ENCODE measurements around the gene PLEKHD1.

Gene PLEKHD1

DNA sequence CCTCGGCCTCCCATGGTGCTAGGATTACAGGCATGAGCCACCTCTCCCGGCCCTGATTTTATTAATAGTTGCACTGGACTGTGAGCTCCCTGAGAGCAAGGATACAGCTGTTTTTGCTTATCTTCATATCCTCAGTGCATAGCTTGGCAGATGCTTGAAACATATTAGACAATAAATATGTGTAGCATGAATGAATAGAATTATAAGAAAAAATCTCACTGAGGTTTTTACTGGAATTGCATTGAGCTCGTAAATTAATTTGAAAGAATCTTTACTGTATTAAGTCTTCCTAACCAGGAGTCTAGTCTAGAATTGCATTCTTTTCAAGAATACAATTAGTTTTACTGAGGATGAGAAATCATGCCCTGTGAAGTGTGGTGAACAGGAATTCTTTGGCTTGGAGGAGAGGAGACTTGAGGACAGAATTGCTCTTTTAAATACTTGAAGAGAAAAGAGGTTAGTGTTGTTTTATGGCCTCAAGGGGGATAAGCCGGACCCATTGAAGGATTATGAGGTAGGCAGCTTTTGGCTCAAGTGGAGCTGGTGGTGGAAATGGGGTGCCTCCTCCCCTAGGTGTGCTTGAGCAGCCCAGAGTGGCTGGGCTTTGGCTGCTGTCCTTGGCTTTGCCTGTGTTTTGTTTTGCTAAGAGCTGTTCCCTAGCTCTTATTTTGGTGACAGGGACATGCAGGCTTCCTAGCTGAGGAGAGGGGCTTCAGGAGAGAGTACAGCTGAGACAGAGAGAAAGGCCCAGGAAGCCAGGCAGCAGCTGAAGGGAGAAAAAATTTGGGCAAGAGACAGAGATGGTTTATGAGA lies 34.0 kb downstream of the PLEKHD1 start:
- no peak for DNase-seq (ENCODE audit: low read depth)

DNA sequence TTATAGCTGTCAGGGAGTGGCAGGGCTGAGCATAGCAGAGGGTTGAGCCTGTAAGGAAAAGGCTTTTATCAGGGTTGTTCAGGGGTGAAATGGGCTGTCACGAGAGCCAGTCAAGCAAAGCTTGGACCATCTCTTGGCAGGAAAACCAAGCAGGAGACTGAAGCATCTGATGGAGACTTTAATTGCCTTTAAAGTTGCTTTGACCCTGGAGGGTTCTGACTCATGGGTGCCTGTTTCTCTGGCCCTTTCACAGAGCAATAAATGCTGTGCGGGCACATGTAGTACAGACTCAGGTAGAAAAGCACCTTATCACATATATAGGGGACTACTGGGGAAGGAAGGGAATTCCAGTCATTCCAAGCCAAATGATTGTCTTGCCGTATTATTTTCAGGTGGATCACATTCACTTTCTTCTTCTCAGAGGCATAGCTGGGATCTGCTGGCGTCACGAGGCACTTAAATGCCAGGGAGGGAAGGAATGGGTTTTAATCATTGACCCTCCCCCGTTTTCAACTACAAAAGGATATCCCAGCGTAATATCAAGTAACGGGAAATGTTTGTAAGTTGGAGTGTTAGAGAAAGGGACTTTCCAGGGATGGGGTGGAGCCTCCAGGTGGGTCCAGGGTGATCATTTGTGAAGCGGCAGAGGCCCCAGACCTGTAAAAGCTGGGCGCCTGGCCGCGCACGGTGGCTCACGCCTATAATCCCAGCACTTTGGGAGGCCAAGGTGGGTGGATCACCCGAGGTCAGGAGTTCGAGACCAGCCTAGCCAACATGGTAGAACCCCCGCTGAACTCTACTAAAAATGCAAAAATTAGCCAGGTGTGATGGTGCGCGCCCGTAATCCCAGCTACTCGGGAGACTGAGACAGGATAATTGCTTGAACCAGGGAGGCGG lies 34.9 kb downstream of the PLEKHD1 start:
- DNase-seq (ENCODE audit: low read depth) = no peak

DNA sequence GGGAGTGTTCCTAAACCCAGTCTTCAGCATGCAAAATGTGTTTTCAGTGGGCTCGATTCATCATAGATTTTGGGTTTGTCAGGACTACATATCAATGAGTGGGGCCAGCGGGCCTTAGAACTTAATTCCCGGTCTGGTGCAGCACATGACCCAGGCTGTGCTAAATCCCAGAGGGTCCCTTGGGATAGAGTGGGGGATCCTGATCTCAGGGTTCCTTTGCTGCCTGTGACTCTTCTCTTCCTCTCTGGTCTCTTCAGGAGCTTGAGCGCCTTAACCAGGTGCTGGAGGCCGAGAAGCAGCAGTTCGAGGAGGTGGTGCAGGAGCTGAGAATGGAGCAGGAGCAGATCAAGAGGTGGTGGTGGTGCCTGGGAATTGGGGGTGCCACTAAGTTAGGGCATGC lies 37.5 kb downstream of the PLEKHD1 start:
- DNase-seq (ENCODE audit: low read depth) = no peak

DNA sequence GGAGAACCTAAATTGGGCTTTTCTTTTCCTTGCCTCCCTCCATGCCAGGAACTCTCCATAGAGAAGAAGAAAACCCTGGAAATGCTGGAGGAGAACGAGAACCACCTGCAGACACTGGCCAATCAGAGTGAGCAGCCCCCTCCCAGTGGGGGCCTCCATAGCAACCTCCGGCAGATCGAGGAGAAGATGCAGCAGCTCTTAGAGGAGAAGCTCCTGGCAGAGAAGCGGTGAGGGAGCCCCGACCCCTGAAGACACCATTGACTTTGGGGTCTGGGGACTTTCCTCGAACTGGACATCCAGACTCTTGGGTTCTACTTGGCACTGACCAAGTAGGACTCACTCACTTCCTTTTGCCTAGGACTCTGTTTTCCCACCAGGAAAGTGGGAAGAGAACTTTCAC lies 41.4 kb downstream of the PLEKHD1 start:
- DNase-seq (ENCODE audit: low read depth) = no peak

DNA sequence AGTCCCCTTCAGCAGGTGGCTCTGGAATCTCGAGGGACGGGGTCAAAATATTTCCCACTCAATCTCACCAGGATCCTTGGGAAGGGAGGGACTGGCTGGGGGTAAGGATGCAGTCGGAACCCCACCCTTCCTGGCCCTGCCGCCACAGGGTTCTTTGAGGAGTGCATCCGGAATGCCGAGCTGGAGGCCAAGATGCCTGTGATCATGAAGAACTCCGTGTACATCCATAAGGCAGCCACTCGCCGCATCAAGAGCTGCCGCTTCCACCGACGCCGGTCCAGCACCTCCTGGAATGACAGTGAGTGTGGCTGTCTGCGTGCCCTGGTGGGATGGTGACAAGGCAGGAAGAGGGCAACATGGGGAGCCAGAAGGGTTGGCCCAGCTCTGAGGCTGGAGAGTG lies 43.1 kb downstream of the PLEKHD1 start:
- no peak for DNase-seq (ENCODE audit: low read depth)

DNA sequence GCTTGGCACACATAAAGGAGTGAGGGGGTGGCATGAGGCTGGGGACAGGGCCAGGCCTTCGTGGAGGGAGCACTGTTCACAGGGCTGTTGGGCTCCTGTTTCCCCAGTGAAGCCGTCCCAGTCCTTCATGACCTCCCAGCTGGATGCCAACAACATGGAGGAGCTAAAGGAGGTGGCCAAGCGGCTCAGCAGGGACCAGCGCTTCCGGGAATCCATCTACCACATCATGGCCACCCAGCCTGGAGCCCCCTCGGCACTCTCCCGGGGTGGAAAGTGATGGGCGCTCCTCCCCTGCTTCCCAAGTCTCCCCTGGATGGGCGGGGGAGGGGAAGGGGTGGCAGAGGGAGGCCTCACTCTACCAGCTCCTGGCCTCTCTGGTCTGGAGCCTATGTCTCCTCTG lies 43.6 kb downstream of the PLEKHD1 start:
- DNase-seq (ENCODE audit: low read depth) = no peak

DNA sequence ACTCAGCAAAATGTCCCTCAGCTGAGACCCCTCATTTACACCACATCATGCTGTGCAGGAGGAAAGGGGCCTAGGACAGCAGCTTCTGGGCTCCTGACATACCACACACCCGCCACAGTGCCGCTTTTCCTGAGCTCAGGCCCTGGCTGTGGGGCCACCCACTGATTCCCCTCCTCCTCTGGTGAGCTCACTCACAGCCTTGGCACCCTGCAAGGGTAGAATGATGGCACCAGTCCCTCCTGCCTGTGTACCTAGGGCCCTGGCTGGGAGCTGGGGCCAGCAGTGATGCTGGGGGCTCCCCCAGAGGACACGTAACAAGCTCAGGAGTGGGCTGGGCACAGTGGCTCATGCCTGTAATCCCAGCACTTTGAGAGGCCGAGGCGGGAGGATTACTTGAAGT lies 44.4 kb downstream of the PLEKHD1 start:
- no peak for DNase-seq (ENCODE audit: low read depth)

DNA sequence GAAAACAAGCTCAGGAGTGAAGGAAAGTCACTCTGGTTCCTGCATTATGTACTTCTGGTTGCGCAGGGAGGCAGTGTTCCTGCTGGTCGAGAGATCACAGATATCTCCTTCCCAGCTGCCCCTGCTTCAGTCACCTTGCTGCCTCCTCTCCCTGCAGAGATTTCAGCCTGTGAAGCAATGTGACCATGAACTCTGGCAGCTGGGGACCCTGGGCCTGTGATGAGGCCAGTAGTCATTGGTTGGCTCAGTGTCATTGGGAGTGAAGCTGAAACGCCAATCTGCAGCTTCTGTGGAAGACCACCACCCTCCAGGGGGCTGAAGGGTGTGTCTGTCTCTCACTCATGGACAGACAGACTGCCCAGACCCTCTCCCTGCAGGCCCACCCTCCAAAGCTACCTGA lies 45.0 kb downstream of the PLEKHD1 start:
- DNase-seq (ENCODE audit: low read depth) = no peak

DNA sequence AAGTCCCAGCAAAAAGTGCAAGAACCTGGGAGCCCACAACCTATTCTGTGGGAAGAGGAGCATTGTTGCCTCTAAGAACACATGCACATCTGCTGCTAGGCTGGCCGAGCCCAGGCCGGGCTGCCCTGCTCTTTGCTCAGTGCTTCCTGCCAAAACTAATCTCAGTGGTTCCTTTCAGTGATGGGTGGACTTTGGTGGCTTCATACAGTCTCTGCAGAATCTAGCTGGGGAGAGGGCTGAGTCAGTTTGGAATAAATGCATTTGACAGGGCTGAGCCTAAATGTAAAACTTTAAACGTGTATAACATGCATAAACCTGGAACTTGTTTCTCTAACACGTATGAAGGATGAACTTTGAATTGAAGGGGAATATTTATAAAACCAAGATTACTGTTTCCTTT lies 45.6 kb downstream of the PLEKHD1 start:
- no peak for DNase-seq (ENCODE audit: low read depth)

DNA sequence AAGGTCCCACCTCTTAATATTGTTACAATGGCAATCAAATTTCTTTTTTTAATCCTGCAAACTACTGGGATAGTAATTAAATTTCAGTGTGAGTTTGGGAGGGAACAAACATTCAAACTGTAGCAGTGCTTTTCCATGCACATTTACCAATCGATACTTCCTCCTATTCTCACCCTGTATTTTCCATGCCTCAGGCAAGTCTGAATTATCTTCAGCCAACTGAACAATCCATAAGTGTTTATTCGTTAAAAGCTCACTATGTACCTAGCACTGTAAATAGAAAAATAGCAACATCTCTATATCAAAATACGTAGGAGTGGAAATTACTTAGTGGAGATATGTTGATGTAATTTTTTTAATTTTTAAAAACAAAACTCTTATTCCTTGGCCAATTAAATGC lies 46.6 kb downstream of the PLEKHD1 start:
- no peak for DNase-seq (ENCODE audit: low read depth)

DNA sequence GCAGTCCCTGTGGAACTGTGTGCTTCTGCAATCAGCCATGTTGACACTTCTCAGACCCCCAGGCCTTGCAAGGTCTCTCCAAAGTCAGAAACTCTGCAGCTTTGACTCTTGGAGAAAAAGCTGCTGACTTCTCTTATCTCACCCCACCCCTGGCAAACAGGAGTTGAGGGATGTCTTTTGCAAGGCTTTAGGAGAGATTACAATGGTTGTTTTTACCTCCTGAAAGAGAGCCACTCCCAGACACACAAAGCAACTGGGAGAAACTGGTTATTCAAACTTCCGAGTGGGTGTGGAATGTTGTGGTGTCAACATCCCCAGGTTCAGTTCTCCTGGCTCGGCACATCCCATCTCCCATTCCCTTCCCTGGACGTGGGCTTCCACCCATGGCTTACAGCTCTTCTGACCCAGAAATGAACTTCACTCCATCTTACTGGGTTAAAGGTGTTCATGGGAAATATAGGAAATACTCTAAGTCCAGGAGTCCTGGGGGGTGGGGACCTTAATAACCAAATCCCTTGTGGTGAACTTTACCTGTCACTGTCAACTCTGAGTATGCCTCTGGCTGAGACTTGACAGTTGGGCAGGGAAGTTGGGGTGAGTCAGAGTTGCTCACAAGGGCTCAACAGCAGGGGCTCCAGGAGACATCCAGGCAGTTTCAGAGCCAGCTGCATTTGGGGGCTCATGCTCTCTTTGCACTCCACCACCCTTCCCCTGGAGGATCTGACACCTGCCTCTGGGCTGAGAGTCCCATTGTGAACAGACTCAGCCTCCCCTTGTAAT lies 48.2 kb downstream of the PLEKHD1 start:
- no peak for DNase-seq (ENCODE audit: low read depth)

DNA sequence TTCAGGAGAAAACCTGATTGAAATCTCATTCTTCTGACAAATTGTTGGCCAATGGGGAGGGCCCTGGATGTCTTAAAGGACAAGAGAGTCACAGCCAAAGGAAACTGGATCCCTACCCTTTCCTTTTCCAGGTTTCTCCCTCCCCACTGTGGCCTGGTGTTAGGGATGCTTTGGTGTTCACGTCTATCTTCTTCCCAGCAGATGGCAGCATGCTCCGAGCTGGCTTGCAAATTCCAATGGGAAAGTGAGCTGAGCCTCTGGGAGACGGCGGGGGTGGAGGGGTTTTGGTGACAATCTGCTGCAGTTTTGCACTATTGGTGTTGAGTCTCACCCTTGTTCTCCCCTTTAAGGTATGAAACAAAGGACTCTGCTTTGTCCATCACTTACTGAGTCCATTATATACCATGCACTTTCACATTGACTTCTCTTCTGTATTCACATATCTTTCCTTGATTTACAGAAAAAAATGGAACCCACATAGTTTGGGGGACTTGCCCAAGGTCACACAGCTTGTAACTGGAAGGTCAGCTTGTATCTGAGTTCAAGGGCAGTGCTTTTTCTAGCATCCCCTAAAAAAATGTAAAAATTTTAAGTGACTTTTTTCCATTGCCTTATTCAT lies 50.8 kb downstream of the PLEKHD1 start:
- no peak for DNase-seq (ENCODE audit: low read depth)

DNA sequence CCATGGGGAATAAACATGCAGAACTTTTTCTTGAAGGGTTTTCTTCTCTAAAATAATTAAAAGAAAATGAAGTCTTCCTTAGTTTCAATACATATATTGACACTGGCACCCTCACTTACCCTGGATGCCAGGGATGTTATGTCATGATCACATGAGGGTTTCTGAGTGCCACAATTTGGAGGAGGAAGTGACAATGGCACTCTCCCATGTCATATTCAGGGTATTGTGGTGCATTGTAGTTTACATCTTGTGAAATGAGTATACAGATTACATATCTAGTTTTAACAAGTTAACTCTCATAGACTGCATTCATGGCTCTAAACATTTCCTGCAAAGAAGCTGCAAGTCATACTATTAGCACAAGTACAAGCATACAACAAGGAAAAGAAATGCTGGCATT lies 52.4 kb downstream of the PLEKHD1 start:
- no peak for DNase-seq (ENCODE audit: low read depth)

DNA sequence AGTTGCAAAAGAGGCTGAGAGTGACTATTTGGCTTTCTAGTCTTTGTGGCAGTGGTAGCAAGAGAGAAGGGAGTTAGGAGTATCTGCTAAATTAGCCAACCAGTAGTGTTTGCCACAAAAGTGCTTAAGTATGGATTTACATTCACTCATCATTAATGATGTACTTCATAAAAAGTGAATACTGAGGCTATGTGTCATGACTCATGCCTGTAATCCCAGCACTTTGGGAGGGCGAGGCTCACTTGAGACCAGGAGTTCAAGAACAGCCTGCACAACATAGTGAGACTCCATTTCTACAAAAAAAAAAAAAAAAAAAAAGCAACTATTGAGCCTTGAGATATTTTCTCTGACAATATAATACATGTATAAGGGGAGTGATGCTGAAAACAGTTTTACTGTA lies 53.4 kb downstream of the PLEKHD1 start:
- DNase-seq (ENCODE audit: low read depth) = no peak

DNA sequence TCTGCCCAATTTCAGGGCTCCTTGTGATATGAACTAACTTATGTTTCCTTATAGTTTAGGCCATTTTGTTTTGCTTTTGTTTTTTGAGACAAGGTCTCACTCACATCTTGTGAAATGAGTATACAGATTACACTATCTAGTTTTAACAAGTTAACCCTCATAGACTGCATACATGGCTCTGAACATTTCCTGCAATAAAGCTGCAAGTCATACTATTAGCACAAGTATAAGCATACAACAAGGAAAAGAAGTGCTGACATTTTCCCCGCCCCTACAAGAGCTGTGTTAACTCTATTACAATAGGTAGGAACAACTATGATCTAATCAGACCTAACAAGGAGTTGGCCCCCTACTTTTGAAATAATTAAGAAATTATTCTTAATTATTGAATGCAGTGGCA lies 54.2 kb downstream of the PLEKHD1 start:
- no peak for DNase-seq (ENCODE audit: low read depth)

DNA sequence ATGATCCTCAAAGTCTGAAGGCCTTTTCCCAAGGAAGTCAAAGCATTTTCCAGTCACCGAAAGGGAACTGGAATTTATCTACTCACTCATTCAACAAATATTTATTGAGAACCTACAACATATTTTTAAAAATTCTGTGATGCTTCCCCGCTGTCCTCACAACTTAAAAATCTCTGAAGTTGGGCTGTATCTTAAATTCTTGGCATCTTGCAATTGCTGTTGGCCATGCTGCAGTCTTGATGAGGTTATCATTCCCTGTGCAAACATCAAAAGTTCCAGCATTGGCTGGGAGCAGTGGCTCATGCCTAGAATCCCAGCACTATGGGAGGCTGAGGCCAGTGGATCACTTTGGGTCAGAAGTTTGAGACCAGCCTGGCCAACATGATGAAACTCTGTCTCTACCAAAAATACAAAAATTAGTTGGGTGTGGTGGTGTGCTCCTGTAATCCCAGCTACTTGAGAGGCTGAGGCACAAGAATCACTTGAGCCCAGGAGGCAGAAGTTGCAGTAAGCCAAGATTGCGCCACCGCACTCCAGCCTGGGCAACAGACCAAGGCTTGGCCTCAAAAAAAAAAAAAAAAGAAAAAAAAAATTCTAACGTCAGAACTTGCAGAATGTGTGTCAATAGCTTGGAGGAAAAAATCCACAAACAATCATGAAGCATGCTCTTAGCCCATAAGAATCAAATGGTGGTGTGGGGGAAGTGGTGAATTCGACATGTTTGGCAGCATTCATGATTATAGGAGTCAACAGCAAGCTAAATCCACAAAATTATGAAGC lies 55.3 kb downstream of the PLEKHD1 start:
- DNase-seq (ENCODE audit: low read depth) = no peak

DNA sequence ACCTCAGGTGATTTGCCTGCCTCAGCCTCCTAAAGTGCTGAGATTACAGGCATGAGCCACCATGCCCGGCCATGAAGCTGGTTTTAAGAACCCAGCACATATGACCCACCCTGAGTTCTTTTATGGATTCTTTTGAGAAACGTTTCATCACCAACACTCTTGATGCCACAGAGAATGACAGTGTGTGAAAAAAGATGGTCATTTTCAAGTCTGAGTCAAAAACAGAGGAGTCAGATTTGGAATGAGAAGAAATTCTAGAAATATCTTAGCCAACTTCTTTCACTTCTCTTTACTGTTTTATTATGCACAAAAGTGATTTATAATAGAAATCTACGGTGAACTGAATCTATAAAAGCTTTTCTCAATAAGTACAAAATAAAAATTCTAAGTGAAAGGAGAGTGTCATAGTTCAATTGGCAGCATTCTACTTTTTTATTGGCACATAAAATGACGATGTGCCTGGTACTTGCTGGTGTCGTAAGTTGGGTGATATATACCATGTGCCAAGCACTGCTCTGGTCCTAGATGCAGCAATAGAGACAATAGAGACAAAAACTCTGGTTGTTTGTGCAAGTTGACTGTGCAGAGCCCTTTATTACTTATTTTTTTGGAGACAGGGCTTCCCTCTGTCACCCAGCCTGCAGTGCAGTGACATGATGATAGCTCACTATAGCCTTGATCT lies 56.3 kb downstream of the PLEKHD1 start:
- DNase-seq (ENCODE audit: low read depth) = no peak

DNA sequence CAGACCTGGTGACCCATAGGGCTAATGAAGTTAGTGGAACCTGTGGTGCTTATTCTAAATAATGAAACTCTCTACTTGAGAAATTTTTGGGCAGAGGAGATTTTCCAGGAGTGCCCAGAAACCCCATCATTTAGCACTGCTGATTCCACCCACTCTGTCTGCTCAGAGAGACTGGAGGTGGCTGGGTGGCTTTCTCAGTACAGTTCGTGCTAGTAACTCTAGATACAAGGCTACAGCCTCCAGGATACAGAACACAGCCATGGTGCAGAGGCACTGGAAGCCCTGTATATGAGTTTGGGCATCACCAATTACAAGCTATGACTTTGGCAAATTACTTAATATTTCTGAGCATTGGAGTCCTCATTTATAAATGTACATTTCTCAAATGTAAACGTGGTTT lies 57.8 kb downstream of the PLEKHD1 start:
- no peak for DNase-seq (ENCODE audit: low read depth)

DNA sequence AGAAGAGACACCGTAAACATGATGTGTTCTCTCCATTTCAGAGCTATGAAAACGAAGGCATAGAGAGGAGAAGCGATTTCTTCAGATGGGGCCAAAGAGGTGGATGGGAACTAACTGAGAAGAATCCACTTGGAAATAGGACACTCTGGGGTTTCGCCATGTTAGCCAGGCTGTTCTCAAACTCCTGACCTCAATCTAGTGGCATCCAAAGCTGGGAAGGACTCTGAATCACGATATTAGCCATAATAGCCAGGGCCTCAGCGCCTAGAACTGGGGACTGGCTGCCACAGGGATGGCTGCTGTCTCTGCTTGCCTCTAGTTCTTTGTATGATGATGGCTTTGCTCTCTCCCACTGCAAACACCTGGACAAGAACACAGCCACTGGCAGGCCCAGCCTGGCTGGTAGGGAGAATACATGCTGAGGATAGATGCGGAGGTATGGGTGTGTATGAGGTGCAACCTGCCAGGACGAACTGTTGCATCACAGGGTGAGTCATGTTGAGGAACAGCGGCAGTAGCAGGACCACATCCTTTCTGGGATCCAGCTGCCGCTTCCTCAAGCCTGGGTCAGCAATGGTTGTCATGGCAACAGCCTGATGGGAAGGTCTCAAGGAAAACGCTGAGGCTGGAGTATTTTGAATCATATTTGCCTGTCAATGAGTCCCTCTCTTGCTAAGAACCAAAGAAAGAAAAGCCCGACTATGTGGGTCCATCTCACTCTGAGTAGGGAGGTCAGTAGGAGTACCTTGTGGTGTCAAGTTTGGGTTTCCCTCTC lies 59.0 kb downstream of the PLEKHD1 start:
- DNase-seq (ENCODE audit: low read depth) = peak; percentile 12
